Activated CD8-positive, alpha-beta T cell treated with anti-CD3 and anti-CD28 coated beads for 36 hours (primary cell): ENCODE results near the gene NPBWR2. TPM values are rescaled to one million over a fixed set of nuclear protein-coding genes. Genes with fewer than 3 reads are reported as not detected.

ENCODE experiments used
- ATAC-seq: fragments of 200-7000 bp; cut with Tn5 transposase; one replicate; pipeline ENCODE4 v1.10.0; 2021; ENCODE audit warnings: mild to moderate bottlenecking, moderate library complexity
- CTCF ChIA-PET: fragments of 350-600 bp; sonication (Branson Sonifier 250); formaldehyde crosslinking; loops from one replicate; lab custom pipeline; 2021; ENCODE audit warnings: antibody characterized with exemption; lab: Charles Lee
- POLR2A ChIA-PET: fragments of 350-600 bp; sonication (Branson Sonifier 250); formaldehyde crosslinking; loops from one replicate; lab custom pipeline; 2021; ENCODE audit warnings: antibody characterized with exemption; lab: Charles Lee
- DNase-seq: peaks from one replicate; pipeline ENCODE4 v3.0.0-alpha.2; 2020
- H3K27ac Mint-ChIP-seq: one replicate; pipeline ENCODE4 v1.8.0; 2021; ENCODE audit warnings: mild to moderate bottlenecking, mixed read lengths
- H3K27me3 Mint-ChIP-seq: one replicate; pipeline ENCODE4 v1.8.0; 2021; ENCODE audit warnings: mixed read lengths
- H3K36me3 Mint-ChIP-seq: one replicate; pipeline ENCODE4 v1.8.0; 2021; ENCODE audit warnings: low read depth, mixed read lengths
- H3K4me1 Mint-ChIP-seq: one replicate; pipeline ENCODE4 v1.8.0; 2021; ENCODE audit warnings: low read depth, mixed read lengths
- H3K4me3 Mint-ChIP-seq: one replicate; pipeline ENCODE4 v1.8.0; 2021; ENCODE audit warnings: mild to moderate bottlenecking, moderate library complexity, mixed read lengths
- H3K9me3 Mint-ChIP-seq: one replicate; pipeline ENCODE4 v1.8.0; 2021; ENCODE audit warnings: mixed read lengths
- CTCF ChIP-seq: fragments of 200-600 bp; IDR thresholded peaks from one replicate; pipeline ENCODE4 v1.8.0; 2022; ENCODE audit warnings: antibody characterized with exemption, mild to moderate bottlenecking
- intact Hi-C: fragments of 100-400 bp; cut with micrococcal nuclease; formaldehyde crosslinking; loops from one replicate; pipeline ENCODE4 v1.10.0; 2022
- microRNA-seq: library from miRNA; unstranded; fragments of <30 nt; microRNA quantifications from one replicate; pipeline ENCODE4 v1.2.0, GENCODE V29; 2022; ENCODE audit warnings: borderline microRNAs expressed, borderline replicate concordance
- total RNA-seq, 2 experiments: library from RNA; stranded (reverse); gene quantifications; one replicate each; pipeline ENCODE4 v1.2.3, GENCODE V29; 2021

Gene NPBWR2
- total RNA-seq, 2 experiments from 2014 or later: not detected

GRCh38 chr20:64053841-64054661 lies 53.3 kb downstream of the NPBWR2 start:
- Mint-ChIP-seq H3K36me3 (no peaks in the 10 kb centered on the region), H3K27me3 (peaks cover 26% of the 10 kb centered on the region), H3K27ac (no peak overlapping the region), H3K9me3 (no peaks in the 10 kb centered on the region), H3K4me1 (peaks cover 13% of the 10 kb centered on the region), H3K4me3 (no peak overlapping the region)
- ChIA-PET CTCF (interaction anchor here (1.2 to 1.6 kb wide), 3 partner anchors 8 to 67 kb away, joined by 4 to 9 read pairs (median 5); no protein-coding TSS in a partner anchor), POLR2A (interaction anchor here (0.6 to 1.4 kb wide), 3 partner anchors 12 to 267 kb away, joined by 3 read pairs; no protein-coding TSS in a partner anchor)
- intact Hi-C loops: no loop called here
- no peak for TF ChIP-seq CTCF
- no peak for ATAC-seq
- DNase-seq: no peak

Small RNA genes within 50 kb of the gene (microRNA-seq; reads per million reads assigned to microRNA genes)
- gene MIR6813: 1.5 reads per million

Other genes starting within 250 kb of the NPBWR2 start
- not detected for gene ABHD16B, start 246.1 kb downstream of the NPBWR2 start, total RNA-seq
- gene TPD52L2, start 242.3 kb downstream of the NPBWR2 start, total RNA-seq: 10 to 100 TPM; 43.1 to 44.6 TPM
- 10 to 100 TPM; 32.2 to 32.5 TPM for gene DNAJC5, start 212.4 kb downstream of the NPBWR2 start, total RNA-seq
- 10 to 100 TPM; 31.5 to 32.6 TPM for gene UCKL1, start 151.1 kb downstream of the NPBWR2 start, total RNA-seq
- 1 to 10 TPM; 7.5 to 8.6 TPM for gene ZNF512B, start 137.6 kb downstream of the NPBWR2 start, total RNA-seq
- 10 to 100 TPM; 17.4 to 17.5 TPM for gene SAMD10, start 127.9 kb downstream of the NPBWR2 start, total RNA-seq
- 10 to 100 TPM; 53.0 to 55.5 TPM for gene PRPF6, start 126.4 kb downstream of the NPBWR2 start, total RNA-seq
- gene C20orf204, start 71.4 kb downstream of the NPBWR2 start, total RNA-seq: 1 to 10 TPM; 2.8 to 4.7 TPM
- not detected for gene SOX18, start 57.9 kb downstream of the NPBWR2 start, total RNA-seq
- 10 to 100 TPM; 30.0 to 33.0 TPM for gene TCEA2, start 44.4 kb downstream of the NPBWR2 start, total RNA-seq
- 10 to 100 TPM; 42.5 to 44.1 TPM for gene RGS19, start 28.0 kb downstream of the NPBWR2 start, total RNA-seq
- gene OPRL1, start 27.5 kb downstream of the NPBWR2 start, total RNA-seq: under 1 TPM; 0.61 to 0.63 TPM
- gene LKAAEAR1, start 23.2 kb downstream of the NPBWR2 start, total RNA-seq: under 1 TPM; 0.43 TPM
- gene MYT1, start 56.9 kb upstream of the NPBWR2 start, total RNA-seq: not detected
- 10 to 100 TPM; 26.0 to 28.6 TPM for gene PCMTD2, start 148.2 kb upstream of the NPBWR2 start, total RNA-seq